ENCODE results near the gene OXTR. TPM values are rescaled to one million over a fixed set of nuclear protein-coding genes. Genes with fewer than 3 reads are reported as not detected.

The OXTR gene
- total RNA-seq, 1 donor from 2014 or later, result 0.94 TPM

DNA sequence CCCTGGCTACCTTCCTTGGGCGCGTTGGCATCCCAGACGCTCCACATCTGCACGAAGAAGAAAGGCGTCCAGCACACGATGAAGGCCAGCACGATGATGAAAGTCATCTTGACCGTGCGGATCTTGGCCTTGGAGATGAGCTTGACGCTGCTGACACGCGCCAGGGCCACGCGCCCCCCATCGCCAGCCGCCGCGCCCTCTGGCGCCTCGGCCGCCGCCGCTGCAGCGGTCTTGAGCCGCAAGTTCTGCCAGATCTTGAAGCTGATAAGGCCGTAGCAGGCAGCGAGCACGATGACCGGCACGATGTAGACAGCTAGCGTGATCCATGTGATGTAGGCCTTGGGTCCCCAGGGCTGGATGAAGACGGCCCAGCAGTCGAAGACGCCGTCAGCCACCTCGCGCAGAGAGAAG, 2.2 kb downstream of the OXTR start:
- DNase-seq, result no peak

DNA sequence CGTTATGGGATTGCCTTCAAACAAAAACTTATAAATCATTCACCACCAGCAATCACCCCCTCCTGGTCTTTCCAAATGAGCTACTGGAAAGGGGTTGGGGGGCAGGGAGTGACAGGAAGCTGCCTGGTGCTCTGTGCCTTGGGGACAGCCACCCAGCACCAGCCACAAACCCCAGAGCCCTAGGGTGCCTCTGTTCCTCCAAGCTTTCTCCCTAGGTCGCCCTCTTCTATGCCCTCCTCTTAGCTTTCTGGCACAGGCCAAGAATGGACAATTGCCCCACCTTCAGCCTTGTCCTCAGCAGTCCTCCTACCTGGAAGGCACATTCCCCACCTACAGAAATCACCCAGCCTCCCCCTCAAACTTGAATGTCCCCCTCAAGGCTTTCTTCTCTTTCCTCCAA, 3.3 kb downstream of the OXTR start:
- DNase-seq, result no peak

DNA sequence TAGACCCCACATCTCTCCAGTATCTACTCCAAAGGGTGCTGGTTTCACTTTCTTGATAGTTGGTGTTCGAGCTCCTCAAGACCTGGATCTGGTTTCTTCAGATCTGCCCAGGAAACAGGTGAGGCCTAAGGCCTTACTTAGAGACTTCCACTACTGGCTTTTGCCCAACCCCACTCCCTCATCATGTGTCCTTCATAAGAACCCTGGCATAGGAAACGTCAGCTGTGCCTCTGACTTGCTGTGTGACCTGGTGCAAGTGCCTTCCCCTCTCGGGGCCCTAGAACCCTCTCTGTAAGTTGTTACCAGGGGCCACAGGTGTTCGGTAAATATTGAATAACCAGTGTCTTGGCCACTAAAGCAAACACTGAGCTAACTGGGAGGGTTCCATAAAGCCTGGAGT, 3.9 kb downstream of the OXTR start:
- DNase-seq, result no peak

DNA sequence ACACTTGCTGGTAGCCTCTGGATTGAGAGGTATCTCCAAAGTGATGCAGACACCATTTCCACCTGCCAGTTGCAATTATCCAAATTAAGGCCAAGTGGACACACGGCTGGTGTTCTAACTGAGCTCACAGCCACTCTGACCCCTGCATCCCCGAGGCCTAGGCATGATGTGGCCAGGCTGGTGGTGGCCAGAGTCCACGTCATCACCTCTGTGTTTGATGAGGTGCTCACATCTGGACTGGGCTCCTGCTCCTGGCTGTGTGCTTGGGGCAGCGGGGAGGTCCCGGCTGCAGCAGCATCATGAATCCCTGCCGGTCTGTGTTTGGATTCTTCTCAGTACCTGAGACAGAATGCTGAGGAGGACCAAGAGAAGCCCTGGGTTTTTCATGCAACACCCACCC, 4.9 kb downstream of the OXTR start:
- no peak for DNase-seq

DNA sequence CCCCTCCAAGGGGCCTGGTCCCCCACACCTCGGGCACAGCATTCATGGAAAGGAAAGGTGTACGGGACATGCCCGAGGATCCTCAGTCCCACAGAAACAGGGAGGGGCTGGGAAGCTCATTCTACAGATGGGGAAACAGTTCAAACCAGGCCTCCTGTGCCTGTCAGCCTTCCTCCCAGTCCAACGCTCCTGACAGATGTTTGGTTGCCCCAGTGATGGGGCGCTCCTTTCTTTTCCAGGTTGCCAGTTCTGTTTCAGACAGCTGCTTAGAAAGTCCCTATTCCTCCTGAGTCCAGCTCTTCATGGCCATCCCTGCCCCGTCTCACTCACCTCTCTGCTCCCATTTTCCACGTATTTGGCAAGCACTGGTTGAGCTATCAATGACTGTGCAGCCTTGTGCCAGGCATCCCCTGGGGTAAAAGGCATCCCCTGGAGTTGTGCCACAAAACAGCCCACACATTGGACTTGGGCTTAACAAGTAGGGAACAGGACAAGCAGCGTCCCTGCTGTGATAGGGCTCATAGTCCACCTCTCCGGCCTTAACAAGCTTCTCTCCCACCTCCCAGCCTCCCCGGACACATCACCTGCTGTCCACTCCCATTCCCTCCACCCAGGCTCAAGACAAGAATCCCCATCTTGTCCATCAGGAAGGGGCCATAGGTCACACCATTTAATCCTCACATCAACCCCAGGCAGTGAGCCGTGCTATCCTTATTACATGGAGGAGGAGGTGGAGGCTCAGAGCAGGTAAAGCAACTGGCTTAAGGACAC, 6.6 kb downstream of the OXTR start:
- DNase-seq, result no peak

DNA sequence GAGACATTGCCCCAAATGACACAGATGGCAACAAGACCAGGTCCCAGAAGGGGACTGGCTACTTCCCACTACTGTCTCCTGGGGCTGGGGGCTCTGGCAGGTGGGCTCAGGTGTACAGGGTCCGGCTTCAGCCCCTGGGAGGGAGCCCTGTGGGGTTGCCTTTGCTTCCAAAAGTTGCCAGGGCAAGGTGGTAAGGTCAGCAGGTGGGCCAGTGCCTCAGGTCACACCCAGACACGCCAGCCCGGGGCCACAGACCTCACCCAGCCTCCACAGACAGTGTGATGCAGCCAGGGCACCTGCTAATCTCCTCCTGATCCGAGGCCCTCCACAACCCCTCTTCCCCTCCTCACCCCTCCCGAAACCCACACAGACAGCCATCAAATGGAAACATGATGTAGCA, 7.5 kb downstream of the OXTR start:
- DNase-seq, result no peak

DNA sequence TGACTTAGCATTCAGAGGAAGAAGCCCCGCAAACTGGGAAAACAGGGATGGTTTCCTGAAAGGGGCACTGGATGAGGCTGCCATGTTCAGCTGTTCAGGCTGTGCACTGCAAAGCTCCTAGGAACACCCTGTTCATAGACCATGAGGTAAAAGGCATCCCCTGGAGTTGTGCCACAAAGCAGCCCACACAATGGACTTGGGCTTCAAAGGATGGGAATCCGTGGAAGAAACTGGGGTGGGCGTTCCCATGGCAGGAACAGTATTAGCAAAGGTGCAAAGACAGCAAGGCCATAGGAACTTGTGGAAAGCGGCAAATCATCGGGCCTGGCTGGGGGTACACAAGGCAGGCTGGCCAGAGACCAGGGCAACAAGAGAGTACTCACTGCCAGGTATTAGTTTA, 8.9 kb downstream of the OXTR start:
- no peak for DNase-seq

DNA sequence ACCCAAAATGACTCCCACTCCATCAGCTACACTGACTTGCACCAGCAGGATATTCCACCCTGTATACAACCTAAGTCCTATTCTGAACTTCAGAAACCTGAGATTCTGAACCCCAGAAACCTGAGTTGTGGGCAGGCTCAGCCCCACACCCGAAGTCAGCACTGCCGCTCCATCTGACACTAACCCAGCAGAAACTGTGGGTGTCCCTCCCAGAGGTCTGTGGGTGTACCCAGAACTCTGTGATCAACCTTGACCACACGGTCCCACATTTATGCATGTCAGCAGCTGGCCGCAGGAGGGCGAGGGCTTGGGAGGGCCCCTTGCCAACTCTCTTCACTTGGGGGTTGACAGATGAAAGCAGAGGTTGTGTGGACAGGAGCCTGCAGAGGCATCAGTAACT, 9.3 kb downstream of the OXTR start:
- no peak for DNase-seq

DNA sequence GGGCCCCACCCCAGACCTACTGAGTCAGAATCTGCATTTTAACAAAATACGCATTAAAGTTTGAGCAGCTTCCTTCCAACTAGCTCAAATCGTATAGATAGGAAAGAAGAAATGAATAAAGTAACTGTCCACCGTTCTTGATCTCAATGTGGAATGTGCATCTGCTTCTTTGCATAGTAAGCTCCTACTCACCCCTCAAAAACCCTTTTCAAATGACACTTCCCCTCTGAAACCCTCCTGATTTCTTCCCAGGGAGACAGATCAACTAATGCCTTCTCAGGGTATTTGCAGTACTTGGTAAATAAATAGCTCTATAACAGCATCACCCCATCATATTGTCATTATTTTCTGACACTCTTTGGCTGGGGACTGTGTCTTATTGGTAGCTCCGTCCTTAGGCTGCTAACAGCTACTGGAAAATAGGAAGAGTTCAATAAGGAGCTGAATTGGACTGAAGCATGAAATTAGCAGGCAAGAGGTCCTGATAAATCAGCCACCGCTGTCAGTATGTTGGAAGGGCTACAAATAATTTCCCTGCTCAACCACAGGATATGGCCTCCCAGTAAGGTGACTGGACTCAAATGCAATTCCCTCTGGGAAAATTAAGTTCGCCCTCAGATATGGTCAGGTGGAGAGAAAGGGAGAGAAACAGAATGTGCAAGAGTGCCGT, 10.2 kb downstream of the OXTR start:
- no peak for DNase-seq

DNA sequence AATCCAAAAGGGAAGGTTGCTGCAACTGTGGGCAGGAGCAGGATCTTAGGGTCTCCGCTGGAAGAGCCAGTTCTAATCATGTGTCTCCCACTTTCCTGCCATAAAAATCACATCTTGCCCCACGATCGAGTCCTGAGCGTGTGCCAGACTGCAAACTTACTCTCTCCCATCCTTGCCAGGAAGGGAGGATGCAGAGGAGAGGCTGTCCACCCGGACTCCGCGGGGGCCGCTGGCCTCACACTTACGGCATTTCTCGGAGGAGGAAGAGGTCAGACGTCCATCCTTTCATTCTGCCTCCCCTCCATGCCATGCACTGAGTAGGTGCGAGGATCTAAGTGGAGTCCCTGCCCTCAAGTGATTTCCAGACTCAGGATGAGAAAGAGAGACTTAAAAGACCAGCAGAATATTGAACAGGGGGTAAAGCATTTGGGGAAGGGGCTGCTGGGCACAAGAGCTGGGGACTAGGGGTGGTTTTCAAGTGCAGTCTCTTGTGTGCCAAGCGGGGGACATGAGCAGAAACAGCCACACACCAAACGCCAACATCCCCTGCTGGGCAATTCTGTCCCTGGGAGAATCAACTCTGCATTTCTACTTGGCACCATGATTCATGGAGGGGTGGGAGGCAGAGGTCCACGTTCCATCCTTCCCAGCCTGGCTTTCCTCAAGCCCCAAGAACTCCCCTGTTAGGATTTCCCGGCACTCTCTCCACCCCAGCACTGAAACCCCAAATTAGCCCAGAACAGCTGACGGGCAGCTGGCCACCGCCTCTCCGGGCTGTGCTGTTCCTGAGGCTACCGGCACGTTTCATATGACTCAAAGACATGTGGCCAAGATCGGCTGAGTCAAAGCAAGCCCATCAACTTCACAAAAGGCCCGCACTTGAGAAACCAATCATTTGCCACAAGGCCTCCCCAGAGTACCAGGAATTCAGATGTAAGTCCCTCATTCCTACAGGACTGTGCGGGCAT, 11.6 kb downstream of the OXTR start:
- DNase-seq, result no peak

DNA sequence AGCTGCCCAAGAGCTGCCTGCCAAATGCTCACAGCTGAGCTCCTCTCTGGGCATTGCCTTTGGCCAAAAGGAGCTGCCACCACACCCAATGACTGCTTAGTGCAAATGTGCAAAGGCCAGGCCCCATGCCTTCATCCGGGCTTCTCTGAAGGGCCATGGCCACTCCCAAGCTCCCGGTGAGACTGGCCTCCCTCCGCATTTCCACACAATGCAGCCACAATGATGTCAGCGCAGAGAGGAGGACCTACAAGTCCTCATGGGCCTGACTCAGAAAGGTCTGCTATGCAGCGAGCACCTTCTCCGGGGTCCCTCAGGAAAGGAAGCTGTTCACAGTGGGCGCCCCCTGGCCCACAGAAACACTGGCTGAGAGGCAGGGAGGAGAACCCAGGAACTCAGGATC, 12.7 kb downstream of the OXTR start:
- no peak for DNase-seq

DNA sequence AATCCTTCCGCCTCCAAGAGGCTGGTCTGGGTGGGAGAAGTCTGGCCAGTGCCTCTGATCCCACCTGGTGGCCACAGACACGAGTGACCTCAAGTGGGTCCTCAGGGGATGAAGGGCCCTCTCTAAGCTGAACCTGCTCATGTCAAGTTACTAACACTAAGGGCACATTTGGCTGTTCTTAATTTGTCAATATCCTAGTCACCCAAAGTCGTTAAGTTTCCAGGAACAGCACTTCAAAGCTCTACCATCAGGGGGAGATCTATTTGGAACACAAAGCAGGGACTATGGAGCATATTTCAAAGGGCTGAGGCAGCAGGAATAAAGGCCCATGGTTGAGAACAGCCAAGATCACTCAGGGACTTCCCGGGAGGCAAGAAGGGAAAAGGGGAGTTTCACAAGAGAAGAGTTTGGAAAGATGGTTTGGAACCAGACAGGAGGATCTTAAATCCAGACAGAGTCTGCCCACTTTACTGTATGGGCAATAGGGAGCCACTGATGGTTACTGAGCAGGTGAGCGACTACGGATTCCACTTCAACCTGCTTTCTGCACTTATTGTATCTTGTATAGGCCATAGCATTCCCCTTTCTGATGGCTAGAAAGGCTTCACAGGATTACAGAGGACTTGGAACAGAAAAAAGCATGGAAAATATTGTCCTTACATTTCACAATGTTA, 13.7 kb downstream of the OXTR start:
- no peak for DNase-seq

DNA sequence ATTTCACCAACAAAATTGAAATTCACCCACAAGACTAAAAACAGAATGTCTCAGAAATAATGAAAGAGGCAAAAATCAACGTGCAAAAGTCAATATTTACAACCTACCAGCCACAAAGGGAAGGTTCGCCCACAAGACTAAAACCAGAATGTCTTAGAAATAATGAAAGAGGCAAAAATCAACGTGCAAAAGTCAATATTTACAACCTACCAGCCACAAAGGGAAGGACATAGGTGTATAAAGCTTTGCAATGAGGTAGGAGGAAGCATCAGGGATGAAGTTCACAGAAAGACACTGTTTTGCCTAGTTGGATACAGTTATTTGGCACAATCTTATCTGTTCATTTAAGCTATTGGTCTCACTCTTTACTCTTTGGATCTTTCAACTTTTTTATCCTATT, 14.3 kb downstream of the OXTR start:
- DNase-seq, result no peak

DNA sequence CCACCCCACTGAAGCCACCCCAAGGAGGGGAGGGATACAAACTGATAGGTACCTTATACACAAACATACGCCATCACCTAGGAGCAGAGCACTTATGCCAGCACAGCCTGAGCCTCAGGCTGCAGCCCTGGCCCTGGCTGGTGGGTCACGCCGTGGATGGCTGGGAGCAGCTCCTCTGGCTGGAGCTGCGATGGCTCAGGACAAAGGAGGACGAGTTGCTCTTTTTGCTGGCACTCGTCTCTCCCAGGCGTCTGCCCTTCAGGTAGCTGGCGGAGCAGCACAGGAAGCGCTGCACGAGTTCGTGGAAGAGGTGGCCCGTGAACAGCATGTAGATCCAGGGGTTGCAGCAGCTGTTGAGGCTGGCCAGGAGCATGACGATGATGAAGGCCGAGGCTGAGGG, 16.6 kb downstream of the OXTR start:
- no peak for DNase-seq

DNA sequence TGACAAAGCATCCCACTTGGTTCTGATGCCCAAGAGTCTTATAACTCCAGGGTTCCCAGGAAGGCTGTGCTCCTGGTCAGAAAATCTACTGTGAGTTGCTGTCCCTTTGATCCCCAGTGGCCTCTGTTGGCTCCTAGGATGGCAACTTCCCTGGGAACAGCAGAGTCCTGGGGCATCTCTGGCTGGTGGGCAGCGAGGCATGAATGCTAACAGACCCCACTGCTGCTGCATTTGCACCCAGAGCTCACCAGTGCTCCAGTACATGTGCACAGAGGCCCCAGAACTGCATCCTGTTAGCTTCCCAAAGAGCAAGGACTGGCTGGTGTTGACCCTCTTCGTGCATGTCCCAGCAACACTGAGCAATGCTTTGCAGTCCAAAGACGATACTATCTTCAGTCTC, 20.1 kb downstream of the OXTR start:
- DNase-seq, result no peak

DNA sequence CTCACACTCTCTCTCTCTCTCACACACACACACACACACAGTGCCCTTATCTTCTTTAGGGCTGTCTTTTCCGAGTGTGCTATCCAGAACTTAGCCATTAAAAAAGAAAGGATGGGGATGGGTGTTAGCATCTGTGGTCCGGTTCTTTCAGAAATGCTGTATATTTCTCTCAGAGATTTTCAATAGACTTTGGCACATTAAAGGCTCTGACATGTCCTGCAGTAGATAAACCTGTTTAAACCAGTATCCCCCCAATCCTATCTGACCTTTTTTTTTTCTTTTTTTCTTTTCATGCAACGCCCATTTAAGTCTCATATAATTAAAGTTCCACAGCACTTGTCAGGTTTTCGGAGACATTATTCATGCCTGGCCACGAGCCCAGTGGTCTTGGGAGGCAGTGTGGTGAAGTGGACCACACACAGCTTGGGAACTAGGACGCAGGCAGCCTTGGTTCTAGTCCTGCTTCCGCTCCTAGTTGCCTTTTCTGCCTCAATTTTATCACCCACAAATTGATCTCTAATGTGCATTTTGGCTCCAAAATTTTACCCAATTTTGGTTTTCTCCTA, 22.6 kb downstream of the OXTR start:
- no peak for DNase-seq

DNA sequence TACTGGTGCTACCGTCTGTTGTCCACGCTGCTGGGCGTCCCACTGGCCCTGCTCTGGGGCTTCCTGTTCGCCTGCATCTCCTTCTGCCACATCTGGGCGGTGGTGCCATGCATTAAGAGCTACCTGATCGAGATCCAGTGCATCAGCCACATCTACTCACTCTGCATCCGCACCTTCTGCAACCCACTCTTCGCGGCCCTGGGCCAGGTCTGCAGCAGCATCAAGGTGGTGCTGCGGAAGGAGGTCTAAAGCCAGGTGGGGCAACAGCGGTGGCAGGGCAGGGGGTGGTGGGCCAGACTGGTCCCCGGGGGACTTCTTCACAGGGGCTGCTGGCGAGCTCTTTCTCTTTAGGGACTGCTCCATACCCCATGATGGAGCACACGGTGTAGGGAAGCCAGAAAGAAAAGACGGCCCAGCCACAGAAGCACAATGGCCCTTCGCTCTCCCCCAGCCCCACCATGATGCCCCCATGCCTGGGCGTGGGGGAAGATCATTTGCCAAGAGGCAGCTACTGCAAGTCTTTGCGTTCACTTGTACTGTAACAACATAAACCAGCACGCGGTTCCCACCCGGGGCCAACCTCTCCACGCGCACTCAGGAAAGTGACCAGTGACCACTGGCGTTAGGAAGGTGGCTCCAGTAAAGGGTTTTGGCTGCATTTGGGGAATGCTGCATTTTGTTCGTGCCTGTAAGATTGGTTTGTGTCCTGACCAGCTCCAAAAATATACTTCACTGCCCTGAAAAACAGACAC, 23.6 kb downstream of the OXTR start:
- no peak for DNase-seq

DNA sequence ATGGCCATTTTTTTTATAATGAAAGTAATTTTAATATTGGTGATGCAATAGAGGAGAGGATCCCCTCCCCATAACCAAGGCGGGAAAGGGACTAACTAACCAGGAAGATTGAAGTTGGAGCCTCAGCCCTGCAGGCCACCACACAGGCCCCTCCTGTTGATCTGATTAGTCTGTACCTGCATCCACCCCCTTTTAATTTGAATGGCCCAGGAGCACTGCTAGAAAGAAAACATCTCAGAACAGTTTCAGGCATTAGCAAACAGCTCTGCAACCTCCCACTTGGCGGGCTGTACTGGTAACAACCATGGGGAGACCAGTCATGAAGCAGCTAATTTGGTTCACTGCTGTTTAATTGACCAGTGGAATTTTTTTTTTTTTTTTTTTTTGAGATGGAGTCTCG, 25.5 kb downstream of the OXTR start:
- no peak for DNase-seq

DNA sequence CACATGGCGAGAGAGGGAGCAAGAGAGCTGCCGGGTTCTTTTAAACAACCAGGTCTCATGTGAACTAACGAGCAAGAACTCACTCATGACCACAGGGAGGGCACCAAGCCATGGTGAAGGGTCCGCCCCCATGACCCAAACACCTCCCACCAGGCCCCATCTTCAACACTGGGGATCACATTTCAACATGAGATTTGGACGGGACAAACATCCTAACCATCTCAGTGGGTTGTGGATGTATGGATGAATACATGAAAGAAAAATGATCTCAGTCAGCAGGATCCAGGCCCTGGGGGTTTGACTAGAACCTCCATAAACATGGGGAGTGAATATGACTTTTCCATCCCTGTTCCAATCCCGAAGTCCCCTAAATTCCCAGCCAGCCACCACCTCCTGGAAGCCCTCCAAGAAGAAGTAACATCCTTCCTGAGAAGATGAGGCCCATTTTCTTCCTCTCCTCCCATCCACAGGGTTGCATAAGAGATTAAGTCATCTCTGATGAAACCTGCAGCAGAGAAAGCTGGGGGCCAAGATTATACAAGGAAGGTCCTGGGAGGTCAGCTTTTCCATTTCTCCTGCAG, 26.3 kb downstream of the OXTR start:
- no peak for DNase-seq

DNA sequence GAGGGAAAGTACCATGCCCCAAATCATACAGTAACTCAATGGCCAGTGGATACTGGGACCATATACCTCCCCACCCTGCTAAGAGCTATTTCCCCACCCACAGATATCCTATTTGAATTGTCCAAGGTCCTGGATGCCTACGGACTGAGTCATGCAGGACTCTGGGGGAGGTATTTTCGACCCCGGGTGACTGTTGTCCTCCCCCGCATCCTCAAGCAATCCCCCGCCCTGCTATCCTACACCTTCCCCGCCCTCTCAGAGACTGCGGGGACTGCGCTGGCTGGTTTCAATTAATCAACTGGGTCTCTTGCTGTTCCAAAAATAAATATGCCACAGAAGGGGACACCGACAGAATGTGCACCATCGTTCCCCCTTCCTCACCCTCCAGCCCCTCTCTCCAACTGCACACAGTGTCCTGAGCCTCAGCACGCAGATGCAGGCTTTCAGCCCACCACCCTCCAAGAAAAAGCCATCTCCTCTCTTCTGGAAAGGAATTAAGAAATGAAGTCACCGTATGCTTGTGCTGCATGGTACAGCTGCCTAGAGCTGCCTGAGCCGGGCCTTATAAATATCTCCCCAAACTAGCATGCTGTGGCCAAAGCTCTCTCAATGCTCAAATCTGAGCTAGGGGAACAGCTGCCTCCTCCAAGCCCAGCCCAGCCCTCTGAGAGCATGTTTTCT, 27.7 kb downstream of the OXTR start:
- no peak for DNase-seq

Data from occipital lobe (tissue), 2 donors.